HepG2 (cell line): Measurements from ENCODE around the gene RAB40C. TPM values are rescaled to one million over a fixed set of nuclear protein-coding genes. Genes with fewer than 3 reads are reported as not detected.

ENCODE experiments used
- DNMT3B ChIP-seq: conservative IDR thresholded peaks from 2 replicates; pipeline ENCODE4 v1.6.1; 2016; ENCODE audit warnings: missing biosample characterization, control low read depth
- IRX3 ChIP-seq: sonication (generic); formaldehyde crosslinking; IDR thresholded peaks from 2 replicates; pipeline ENCODE4 v1.8.1; 2023; ENCODE audit warnings: mild to moderate bottlenecking, low read depth, missing genetic modification reagents, borderline replicate concordance
- JUNB ChIP-seq: sonication (generic); formaldehyde crosslinking; IDR thresholded peaks from 2 replicates; pipeline ENCODE4 v1.8.0; 2022; ENCODE audit warnings: missing genetic modification reagents, mild to moderate bottlenecking, borderline replicate concordance
- NCOR1 ChIP-seq: fragments of 200-600 bp; sonication (generic); IDR thresholded peaks from 2 replicates; pipeline ENCODE4 v1.7.0; 2017; ENCODE audit warnings: antibody characterized with exemption, low read length, borderline replicate concordance
- NFATC3 ChIP-seq: sonication (generic); formaldehyde crosslinking; IDR thresholded peaks from 2 replicates; pipeline ENCODE4 v1.5.1; 2020; ENCODE audit warnings: mild to moderate bottlenecking, missing genetic modification reagents
- NFE2 ChIP-seq: sonication (generic); formaldehyde crosslinking; IDR thresholded peaks from 2 replicates; pipeline ENCODE4 v1.4.0; 2020; ENCODE audit warnings: missing genetic modification reagents
- NKX3-1 ChIP-seq: sonication (generic); formaldehyde crosslinking; IDR thresholded peaks from 2 replicates; pipeline ENCODE4 v1.5.0; 2020; ENCODE audit warnings: missing genetic modification reagents
- RARG ChIP-seq: sonication (generic); formaldehyde crosslinking; IDR thresholded peaks from 2 replicates; pipeline ENCODE4 v1.4.0; 2020; ENCODE audit warnings: low read depth, mild to moderate bottlenecking, missing genetic modification reagents
- RBM39 ChIP-seq: fragments of 200-400 bp; formaldehyde crosslinking; IDR thresholded peaks from one replicate; pipeline ENCODE4 v1.6.1; 2018; ENCODE audit warnings: antibody characterized with exemption, mild to moderate bottlenecking, low read depth, low read length; ENCODE audit not compliant: poor library complexity, severe bottlenecking
- SCMH1 ChIP-seq: sonication (generic); formaldehyde crosslinking; IDR thresholded peaks from 2 replicates; pipeline ENCODE4 v1.9.0; 2021; ENCODE audit warnings: missing genetic modification reagents, mild to moderate bottlenecking, borderline replicate concordance
- SIN3A ChIP-seq: IDR thresholded peaks from 2 replicates; pipeline ENCODE4 v1.6.1; 2011; ENCODE audit warnings: low read depth, mild to moderate bottlenecking, control low read depth, low read length, borderline replicate concordance
- SMAD3 ChIP-seq: sonication (generic); formaldehyde crosslinking; IDR thresholded peaks from 2 replicates; pipeline ENCODE4 v1.4.0; 2020; ENCODE audit warnings: missing genetic modification reagents
- SYNCRIP ChIP-seq: fragments of 200-400 bp; formaldehyde crosslinking; IDR thresholded peaks from 2 replicates; pipeline ENCODE4 v1.6.1; 2018; ENCODE audit warnings: mild to moderate bottlenecking, low read depth, low read length; ENCODE audit not compliant: insufficient read depth
- TEAD3 ChIP-seq: optimal IDR thresholded peaks from 2 replicates; pipeline ENCODE3; 2016; ENCODE audit warnings: borderline replicate concordance
- ZBTB42 ChIP-seq: sonication (generic); formaldehyde crosslinking; IDR thresholded peaks from 2 replicates; pipeline ENCODE4 v1.5.0; 2020; ENCODE audit warnings: mild to moderate bottlenecking, missing genetic modification reagents
- ZFP36 ChIP-seq: fragments of 150-350 bp; IDR thresholded peaks from 2 replicates; pipeline ENCODE4 v1.6.1; 2018; ENCODE audit warnings: borderline replicate concordance, low read length, low read depth; ENCODE audit not compliant: partially characterized antibody
- ZNF296 ChIP-seq: sonication (generic); formaldehyde crosslinking; conservative IDR thresholded peaks from 2 replicates; pipeline ENCODE4 v1.5.0; 2020; ENCODE audit warnings: mild to moderate bottlenecking, missing genetic modification reagents
- ZNF343 ChIP-seq: sonication (generic); formaldehyde crosslinking; IDR thresholded peaks from 2 replicates; pipeline ENCODE4 v1.4.0; 2020; ENCODE audit warnings: mild to moderate bottlenecking, missing genetic modification reagents
- ZNF549 ChIP-seq: sonication (generic); formaldehyde crosslinking; IDR thresholded peaks from 2 replicates; pipeline ENCODE4 v1.5.0; 2020; ENCODE audit warnings: missing genetic modification reagents
- ZNF614 ChIP-seq: IDR thresholded peaks from 2 replicates; pipeline ENCODE4 v1.6.1; 2018; ENCODE audit warnings: missing biosample characterization, missing genetic modification reagents, inconsistent platforms, borderline replicate concordance
- ZNF720 ChIP-seq: sonication (generic); formaldehyde crosslinking; IDR thresholded peaks from 2 replicates; pipeline ENCODE4 v1.4.0; 2020; ENCODE audit warnings: missing genetic modification reagents
- ZNF776 ChIP-seq: sonication (generic); formaldehyde crosslinking; IDR thresholded peaks from 2 replicates; pipeline ENCODE4 v1.4.0; 2020; ENCODE audit warnings: mild to moderate bottlenecking, missing genetic modification reagents
- ZNF788 ChIP-seq: sonication (generic); formaldehyde crosslinking; IDR thresholded peaks from 2 replicates; pipeline ENCODE4 v1.5.0; 2020; ENCODE audit warnings: mild to moderate bottlenecking, missing genetic modification reagents, borderline replicate concordance
- polyA plus RNA-seq, 8 experiments: library from polyadenylated mRNA; depleted of rRNA in 3 of 8; stranded (reverse) in 7 of 8; unstranded in 1 of 8; fragments of >200 nt; fragmentation: Illumina TruSeq in 4 of 8; extraction: Trizol in 4 of 8; gene quantifications; 2 replicates each; pipeline versions ENCODE4 v1.2.1 to v1.2.3, GENCODE V29; 2011 to 2016; ENCODE audit warnings: low read depth in 4 of 8, missing spikeins in 1 of 8, mixed read lengths in 1 of 8; ENCODE audit not compliant: insufficient read depth in 1 of 8
- total RNA-seq, 5 experiments: library from RNA; depleted of rRNA; stranded (reverse); fragments of >200 nt; fragmentation: Illumina TruSeq; extraction: Trizol; gene quantifications; 2 replicates each; pipeline ENCODE4 v1.2.3, GENCODE V29; 2016; ENCODE audit warnings: low read depth in 1 of 5
- TF ChIP-seq, protein P1 (sequence below): sonication (generic); formaldehyde crosslinking; IDR thresholded peaks from 2 replicates; pipeline ENCODE4 v1.5.1; 2020; ENCODE audit warnings: mild to moderate bottlenecking, missing genetic modification reagents
- TF ChIP-seq, protein P2 (sequence below): sonication (generic); formaldehyde crosslinking; IDR thresholded peaks from 2 replicates; pipeline ENCODE4 v1.4.0; 2020; ENCODE audit warnings: missing genetic modification reagents, borderline replicate concordance

Gene RAB40C
- total and polyA plus RNA-seq, 2 of the 13 experiments (the other 11 are each of a cell fraction or from before 2014, with no cell fraction given) = 7.7 to 11.5 TPM

DNA sequence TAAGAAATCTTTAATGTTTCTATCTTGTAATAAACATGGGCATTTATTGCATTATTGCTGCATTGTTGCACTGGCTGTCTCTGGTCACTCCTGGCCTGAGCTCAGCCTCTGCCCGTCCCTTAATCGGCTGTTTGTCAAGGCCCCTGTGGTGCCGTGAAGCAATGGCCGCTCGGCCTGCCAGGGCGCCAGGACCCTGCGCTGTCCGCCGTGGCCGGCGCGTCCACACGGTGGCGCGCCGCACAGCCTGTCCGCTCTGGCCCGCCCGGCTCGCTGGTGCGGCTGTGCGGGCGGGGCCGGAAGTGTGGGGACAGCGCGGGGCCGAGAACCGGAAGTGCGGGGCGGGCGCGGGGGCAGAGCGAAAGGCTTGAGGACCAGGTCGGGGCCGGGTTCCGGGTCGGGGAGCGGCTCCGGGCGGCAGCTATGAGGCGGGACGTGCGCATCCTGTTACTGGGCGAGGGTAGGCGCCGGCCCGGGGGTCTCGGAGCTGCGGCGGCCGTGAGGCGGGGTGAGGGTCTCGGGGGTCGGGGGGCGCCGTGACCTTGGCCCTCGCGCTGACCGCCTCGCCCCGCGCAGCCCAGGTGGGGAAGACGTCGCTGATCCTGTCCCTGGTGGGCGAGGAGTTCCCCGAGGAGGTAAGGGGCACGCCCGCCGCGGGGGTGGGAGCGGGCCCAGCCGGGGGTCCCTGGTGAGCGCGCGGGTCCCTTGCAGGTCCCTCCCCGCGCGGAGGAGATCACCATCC, 78.1 kb downstream of the RAB40C start, which contains the start of gene RHOT2 (continued):
- TF ChIP-seq NCOR1 = no peak
- peak; percentile 86; the same call in 1 of the 2 replicates for TF ChIP-seq ZNF788
- TF ChIP-seq DNMT3B = no peak
- TF ChIP-seq ZNF720 (CRISPR knock-in tag) = no peak
- no peak for TF ChIP-seq NFE2 (CRISPR knock-in tag)
- no peak for TF ChIP-seq SYNCRIP
- no peak for TF ChIP-seq RARG
- no peak for TF ChIP-seq TEAD3 (CRISPR knock-in tag)
- TF ChIP-seq ZNF614 (CRISPR knock-in tag) = peak; percentile 59; the same call in 1 of the 2 replicates
- TF ChIP-seq, protein P1, sequence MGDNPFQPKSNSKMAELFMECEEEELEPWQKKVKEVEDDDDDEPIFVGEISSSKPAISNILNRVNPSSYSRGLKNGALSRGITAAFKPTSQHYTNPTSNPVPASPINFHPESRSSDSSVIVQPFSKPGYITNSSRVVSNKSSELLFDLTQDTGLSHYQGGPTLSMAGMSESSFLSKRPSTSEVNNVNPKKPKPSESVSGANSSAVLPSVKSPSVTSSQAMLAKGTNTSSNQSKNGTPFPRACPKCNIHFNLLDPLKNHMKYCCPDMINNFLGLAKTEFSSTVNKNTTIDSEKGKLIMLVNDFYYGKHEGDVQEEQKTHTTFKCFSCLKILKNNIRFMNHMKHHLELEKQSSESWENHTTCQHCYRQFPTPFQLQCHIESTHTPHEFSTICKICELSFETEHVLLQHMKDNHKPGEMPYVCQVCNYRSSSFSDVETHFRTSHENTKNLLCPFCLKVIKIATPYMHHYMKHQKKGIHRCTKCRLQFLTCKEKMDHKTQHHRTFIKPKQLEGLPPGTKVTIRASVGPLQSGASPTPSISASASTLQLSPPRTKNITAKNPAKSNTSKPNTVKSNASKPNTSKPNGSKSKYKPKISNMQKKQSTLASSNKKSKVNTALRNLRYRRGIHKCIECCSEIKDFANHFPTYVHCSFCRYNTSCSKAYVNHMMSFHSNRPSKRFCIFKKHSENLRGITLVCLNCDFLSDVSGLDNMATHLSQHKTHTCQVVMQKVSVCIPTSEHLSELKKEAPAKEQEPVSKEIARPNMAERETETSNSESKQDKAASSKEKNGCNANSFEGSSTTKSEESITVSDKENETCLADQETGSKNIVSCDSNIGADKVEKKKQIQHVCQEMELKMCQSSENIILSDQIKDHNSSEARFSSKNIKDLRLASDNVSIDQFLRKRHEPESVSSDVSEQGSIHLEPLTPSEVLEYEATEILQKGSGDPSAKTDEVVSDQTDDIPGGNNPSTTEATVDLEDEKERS (CRISPR knock-in tag) = no peak
- TF ChIP-seq ZNF776 (CRISPR knock-in tag) = no peak
- TF ChIP-seq NFATC3 = no peak
- TF ChIP-seq JUNB = no peak
- no peak for TF ChIP-seq ZNF296 (CRISPR knock-in tag)
- TF ChIP-seq NKX3-1 (CRISPR knock-in tag) = no peak
- no peak for TF ChIP-seq ZNF343
- peak; percentile 68; the same call in 1 of the 2 replicates for TF ChIP-seq SIN3A
- no peak for TF ChIP-seq SMAD3 (CRISPR knock-in tag)
- no peak for TF ChIP-seq ZNF549 (CRISPR knock-in tag)
- TF ChIP-seq ZFP36 = no peak
- TF ChIP-seq RBM39 = peak; percentile 10
- TF ChIP-seq, protein P2, sequence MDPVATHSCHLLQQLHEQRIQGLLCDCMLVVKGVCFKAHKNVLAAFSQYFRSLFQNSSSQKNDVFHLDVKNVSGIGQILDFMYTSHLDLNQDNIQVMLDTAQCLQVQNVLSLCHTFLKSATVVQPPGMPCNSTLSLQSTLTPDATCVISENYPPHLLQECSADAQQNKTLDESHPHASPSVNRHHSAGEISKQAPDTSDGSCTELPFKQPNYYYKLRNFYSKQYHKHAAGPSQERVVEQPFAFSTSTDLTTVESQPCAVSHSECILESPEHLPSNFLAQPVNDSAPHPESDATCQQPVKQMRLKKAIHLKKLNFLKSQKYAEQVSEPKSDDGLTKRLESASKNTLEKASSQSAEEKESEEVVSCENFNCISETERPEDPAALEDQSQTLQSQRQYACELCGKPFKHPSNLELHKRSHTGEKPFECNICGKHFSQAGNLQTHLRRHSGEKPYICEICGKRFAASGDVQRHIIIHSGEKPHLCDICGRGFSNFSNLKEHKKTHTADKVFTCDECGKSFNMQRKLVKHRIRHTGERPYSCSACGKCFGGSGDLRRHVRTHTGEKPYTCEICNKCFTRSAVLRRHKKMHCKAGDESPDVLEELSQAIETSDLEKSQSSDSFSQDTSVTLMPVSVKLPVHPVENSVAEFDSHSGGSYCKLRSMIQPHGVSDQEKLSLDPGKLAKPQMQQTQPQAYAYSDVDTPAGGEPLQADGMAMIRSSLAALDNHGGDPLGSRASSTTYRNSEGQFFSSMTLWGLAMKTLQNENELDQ (CRISPR knock-in tag) = no peak
- TF ChIP-seq IRX3 = no peak
- no peak for TF ChIP-seq ZBTB42 (CRISPR knock-in tag)
- no peak for TF ChIP-seq SCMH1
